NCI-H82 treated with DMSO at 0.1 percent for 48 hours (cell line): ENCODE measurements around the gene BAIAP2L1.
A peak's percentile ranks its signal among the peaks of the same experiment; 100 is the strongest.
"Not testable (repeated sequence)": the region's sequence is repeated elsewhere in the genome, so short reads cannot be mapped to it uniquely, and the experiment has no call there.

Experiments used
- DNase-seq: peaks from one replicate; lab custom pipeline; 2025; ENCODE audit not compliant: unreplicated experiment; lab: John Stamatoyannopoulos, UW

The BAIAP2L1 gene, protein sequence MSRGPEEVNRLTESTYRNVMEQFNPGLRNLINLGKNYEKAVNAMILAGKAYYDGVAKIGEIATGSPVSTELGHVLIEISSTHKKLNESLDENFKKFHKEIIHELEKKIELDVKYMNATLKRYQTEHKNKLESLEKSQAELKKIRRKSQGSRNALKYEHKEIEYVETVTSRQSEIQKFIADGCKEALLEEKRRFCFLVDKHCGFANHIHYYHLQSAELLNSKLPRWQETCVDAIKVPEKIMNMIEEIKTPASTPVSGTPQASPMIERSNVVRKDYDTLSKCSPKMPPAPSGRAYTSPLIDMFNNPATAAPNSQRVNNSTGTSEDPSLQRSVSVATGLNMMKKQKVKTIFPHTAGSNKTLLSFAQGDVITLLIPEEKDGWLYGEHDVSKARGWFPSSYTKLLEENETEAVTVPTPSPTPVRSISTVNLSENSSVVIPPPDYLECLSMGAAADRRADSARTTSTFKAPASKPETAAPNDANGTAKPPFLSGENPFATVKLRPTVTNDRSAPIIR

DNA sequence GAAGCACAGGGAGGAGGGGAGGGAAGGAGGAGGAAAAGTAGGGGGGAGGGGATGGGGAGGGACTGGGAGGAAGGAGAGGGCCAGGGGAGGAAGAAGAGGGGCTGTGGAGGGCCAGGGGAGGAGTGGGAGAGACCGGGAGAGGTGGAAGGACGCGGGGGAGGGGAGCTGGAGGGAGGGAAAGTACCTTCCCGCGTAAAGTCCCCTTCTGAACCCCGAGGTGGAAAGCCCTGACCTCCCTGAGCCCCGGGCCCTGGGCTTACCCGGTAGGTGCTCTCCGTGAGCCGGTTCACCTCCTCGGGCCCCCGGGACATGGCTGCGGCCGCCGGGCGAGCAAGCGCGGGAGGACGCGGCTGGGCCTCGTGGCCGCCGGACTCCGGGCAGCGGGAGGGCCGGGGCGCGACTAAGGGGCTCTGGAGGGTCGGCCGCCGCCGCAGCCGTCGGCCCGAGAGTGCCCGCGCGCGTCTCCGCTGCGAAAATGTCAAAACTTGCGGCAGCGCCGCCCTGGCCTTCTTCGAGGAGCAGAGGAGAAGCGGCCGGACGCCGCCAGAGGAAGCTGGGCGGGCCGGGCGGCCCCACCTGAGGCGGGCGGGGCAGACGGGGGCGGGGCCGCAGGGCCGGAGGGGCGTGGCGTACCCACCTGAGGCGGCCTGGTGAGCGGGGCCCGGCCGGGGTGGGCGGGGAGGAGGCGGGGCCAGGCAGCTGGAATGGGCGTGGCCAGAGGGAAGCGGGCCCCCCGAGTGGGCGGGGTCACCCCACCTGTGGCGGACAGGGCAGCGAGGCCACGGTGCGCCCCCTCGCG lies at the start of gene BAIAP2L1:
TSS of gene BAIAP2L1 (minus strand) at position 549 of the 799 bp plus-strand sequence. CDS start at position 311, 238 bp downstream.
- peak; percentile 28 for DNase-seq

DNA sequence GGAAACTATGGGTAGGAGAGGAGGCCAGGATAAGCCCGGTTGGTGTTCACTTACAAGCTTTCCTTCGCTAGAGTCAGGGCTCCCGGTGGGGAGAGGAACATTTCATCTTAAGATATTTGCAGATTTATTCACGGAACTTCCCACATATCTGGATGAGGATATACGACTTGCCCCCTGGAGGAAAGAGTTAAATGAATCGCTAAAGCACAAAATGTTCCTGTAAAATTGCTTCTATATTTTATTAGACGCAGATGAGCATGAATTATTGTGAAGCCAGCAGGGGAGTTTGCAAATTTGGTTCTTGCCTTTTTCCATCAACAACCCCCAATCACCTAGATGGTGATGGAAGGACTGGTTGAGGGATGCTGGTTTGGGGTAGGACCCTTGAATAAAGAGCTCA lies 47.9 kb upstream of the BAIAP2L1 start:
- DNase-seq: no peak

DNA sequence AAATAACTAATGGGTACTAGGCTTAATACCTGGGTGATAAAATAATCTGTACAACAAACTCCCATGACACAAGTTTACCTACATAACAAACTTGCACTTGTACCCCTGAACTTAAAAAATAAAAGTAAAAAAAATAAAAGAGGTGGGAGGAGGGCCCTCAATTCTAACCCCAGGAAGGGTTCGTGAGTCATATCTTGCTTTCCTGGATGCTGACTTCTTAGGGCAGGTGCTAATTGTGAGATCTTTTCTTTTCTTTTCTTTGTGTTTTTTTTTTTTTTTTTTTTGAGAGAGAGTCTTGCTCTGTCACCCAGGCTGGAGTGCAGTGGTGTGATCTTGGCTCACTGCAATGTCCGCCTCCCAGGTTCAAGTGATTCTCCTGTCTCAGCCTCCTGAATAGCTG lies 40.1 kb upstream of the BAIAP2L1 start:
- DNase-seq: not testable (repeated sequence)

DNA sequence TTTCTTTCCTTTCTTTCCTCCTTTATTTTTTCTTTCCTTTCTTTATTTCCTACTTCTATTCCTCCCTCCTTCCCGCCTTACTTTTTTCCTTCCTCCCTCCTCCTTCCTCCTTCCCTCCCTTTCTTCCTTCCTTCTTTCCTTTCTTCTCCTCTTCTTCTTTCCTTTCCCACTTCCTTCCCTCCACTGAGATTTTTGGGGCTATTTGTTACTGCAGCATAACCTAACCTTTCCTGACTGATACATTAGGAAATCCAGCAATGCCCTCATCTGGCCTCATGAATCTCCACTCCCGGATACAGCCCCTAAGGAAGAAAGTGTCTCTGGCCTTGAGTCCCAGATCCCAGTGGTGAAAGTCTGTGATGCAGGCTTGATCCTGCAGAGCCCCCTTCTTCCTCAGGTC lies 38.6 kb upstream of the BAIAP2L1 start:
- DNase-seq: no peak

DNA sequence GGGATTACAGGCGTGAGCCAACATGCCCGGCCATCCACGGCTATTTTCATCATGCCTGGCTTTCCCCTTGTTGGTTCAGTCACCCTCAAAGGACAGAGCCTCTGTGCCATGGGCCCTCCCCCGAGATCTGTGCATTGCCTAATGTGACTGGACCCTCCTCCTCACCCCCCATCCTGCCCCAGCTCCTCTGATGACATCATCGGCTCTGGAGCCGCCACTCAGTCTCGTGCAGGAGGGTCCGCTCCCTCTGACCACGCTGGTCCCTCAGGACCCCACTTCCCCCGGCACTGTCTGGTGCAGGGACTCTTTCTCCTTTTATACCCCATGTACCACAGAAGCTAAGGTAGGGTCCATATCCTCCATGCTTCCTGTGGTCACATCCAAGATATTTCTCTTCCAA lies 33.2 kb upstream of the BAIAP2L1 start:
- no peak for DNase-seq

DNA sequence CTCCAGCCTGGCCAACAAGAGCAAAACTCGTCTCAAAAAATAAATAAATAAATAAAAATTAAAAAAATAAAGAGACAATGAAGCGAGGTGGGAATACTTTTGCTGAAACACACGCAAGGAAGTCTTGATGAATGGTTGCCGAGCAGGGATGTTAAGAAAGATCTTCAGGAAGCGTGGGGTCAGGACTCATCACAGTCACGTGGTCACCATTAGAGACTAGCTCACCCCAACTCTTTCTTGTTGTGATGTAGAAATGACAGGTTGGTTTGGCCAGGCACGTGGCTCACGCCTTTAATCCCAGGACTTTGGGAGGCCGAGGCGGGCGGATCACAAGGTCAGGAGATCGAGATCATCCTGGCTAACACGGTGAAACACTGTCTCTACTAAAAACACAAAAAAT lies 28.9 kb upstream of the BAIAP2L1 start:
- no peak for DNase-seq

DNA sequence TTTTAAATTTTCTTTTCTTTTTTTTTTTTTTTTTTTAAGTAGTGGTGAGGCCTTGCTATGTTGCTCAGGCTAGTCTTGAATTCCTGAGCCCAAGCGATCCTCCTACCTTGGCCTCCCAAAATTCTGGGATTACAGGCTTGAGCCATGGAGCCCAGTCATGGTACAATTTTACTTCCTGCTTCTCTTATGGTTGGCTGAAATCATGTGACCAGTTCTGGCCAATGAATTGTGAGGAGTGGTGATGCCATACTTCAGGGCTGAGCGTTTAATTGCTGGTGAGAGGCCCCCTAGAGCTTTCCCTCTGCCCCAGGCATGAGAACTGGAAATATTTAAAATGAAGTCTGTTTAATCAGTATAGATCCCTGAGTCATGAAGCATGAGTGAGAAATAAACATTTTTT lies 22.2 kb upstream of the BAIAP2L1 start:
- DNase-seq: no peak

DNA sequence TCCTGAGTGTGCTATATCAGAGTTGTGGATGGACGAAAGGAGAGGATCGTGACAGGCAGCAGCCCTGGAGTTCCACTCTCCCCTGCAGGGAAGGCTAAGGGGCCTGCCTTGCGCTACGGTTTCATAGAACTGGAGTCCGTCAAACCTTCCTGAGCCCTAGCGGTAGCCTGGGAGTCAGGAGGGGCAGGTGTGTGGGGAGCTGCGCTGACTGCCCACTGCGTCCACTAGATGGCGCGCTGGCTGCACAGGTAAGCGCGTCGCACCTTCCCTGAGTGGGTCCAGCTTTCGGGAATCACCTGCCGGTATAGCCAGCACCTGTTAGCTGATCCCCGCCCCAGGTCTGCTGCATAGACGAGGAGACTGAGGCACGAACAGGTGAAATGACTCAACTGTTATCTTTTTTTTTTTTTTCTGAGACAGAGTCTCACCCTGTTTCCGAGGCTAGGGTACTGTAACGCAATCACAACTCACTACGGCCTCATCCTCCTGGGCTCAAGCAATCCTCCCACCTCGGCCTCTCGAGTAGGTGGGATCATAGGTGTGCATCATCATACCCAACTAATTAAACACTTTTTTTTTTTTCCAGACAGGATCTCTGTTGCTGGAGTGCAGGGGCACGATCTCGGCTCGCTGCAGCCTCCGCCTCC lies 20.2 kb upstream of the BAIAP2L1 start:
- DNase-seq: peak; percentile 3

DNA sequence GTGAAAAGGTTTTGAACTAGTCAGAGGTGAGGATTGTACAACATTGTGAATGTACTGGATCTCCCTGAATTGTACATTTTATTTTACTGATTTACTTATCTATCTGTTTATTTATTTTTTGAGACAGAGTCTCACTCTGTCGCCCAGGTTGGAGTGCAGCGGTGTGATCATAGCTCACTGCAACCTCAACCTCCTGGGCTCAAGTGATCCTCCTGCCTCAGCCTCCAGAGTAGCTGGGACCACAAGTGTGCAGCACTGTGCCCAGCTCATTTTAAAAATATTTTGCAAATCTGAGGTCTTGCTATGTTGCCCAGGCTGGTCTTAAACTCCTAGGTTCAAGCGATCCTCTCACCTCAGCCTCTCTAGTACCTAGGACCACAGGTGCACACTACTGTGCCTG lies 19.1 kb upstream of the BAIAP2L1 start:
- not testable (repeated sequence) for DNase-seq

DNA sequence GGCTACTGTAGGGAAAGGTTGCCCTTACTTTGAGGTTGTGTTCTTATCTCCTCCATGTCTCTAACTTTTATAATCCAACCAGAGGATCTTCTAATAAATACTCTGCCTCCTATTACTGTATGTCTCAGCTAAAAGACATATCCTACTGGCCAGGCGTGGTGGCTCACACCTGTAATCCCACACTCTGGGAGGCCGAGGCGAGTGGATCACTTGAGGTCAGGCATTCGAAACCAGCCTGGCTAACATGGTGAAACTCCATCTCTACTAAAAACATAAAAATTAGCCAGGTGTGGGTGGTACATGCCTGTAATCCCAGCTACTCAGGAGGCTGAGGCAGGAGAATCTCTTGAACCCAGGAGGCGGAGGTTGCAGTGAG lies 18.4 kb upstream of the BAIAP2L1 start:
- not testable (repeated sequence) for DNase-seq

DNA sequence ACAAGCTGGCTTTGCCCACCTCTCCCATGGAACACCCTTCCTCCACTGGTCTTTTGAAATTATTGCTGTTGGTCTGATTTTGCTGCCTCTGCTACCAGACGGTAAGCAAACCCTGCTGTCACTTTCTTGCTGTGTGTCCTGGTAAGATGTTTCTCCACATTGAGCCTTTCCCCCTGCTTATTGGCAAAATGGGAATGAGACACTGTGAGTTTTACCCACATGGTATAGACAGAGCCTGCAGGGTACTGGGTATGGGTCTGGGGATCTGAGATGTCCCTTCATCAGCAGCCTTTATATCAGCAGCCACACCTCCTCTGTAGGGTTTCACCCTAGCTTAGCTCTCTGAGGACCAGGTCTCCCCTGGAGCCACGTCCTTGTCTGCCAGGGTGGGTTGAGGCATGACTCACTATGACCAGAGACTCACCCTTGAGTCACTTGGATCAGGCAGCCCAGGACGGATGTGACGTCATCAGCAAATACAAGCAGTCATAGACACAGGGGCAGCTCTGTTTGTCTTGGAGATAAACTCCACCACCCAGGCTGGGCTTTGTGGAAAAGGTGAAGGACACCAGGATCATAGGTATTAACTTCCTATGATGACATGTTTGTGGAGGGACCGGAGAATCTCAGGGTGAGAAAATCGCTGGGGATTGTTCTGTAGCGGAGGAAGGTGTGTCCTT lies 17.9 kb upstream of the BAIAP2L1 start:
- DNase-seq: no peak

DNA sequence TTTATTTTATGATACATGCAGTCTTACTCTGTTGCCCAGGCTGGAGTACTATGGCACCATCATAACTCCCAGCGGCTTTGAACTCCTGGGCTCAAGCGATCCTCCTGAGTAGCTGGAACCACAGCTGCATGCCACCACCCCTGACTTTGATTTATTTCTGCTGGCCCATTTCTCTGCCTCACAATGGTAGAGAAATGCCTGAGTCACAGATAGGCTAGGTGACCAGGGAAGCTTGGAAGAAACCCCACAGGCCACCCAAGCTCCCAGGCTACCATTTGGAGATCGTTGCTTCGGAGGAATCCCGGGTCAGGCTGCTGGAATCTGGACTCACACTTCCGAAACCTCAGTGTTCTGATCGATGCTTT lies 17.4 kb upstream of the BAIAP2L1 start:
- no peak for DNase-seq

DNA sequence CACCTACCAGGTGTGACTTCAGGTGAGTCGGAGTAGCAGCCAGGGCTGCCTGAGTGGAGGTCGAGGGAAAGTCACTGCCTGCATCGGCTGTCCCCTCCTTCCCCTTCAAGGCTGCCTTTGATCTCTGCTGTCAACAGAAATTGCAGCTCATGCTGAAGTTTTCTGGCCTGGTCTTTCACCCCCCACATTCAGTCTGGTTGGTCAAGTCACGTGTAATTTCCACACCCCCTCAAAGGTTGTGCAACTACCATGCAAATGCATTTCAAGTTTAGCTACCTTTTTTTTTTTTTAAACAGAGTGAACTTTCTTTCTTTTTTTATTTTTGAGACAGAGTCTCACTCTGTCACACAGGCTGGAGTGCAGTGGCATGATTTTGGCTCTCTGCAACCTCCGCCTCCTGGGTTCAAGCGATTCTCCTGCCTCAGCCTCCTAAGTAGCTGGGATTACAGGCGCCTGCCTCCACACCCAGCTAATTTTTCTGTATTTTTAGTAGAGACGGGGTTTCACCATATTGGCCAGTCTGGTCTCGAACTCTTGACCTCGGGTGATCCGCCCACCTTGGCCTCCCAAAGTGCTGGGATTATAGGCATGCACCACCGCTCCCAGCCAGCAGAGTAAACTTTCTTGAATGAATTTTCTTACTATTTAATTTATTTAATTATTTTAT lies 16.8 kb upstream of the BAIAP2L1 start:
- DNase-seq: not testable (repeated sequence)

DNA sequence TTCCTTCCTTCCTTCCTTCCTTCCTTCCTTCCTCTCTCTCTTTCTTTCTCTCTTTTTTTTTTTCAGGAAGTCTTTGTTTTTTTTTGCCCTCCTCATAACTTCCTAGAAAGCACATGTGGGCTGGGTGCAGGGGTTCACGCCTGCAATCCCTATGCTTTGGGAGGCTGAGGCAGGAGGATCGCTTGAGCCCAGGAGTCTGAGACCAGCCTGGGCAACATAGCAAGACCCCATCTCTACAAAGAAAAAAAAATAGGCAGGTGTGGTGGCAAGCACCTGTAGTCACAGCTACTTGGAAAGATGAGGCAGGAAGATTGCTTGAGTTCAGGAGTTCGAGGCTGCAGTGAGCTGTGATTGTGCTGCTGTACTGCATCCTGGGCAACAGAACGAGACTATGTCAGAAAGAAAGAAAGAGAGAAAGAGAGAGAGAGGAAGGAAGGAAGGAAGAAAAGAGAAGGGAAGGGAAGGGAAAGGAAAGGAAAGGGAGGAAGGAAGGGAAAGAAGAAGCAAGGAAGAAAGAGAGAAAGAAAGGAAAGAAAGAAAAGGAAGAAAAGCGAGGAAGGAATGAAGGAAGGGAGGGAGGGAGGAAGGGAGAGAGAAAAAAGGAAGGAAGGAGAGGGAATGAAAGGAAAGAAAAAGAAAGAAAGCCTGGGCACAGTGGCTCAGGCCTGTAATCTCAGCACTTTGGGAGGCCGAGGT lies 13.5 kb upstream of the BAIAP2L1 start:
- no peak for DNase-seq

DNA sequence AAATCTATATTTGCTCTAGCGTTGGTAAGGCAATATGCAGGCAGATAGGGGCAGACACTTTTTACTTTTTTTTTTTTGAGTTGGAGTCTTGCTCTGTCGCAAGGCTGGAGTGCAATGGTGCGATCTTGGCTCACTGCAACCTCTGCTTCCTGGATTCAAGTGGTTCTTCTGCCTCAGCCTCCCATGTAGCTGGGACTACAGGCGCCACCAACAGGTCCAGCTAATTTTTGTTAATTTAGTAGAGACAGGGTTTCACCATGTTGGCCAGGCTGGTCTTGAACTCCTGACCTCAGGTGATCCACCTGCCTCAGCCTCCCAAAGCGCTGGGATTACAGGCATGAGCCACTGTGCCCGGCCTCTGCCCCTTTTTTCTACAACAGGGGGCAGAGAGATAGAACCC lies 12.8 kb upstream of the BAIAP2L1 start:
- not testable (repeated sequence) for DNase-seq

DNA sequence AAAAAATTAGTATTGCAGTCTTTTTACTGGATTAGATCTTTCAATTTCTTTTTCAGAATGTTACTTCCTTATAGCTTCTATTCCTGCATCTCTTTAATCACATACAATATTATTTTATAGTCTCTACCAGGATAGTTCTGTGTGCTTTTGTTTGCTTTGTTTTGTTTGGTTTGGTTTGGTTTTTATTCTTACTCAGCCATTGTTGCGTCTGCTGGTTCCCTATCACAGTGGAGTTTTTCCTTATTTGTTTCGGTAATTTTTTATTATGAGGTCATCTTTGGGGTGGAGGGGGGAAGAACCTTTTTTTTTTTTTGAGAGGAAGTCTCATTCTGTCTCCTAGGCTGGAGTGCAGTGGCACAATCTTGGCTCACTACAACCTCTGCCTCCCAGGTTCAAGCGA lies 9.0 kb upstream of the BAIAP2L1 start:
- DNase-seq: no peak

DNA sequence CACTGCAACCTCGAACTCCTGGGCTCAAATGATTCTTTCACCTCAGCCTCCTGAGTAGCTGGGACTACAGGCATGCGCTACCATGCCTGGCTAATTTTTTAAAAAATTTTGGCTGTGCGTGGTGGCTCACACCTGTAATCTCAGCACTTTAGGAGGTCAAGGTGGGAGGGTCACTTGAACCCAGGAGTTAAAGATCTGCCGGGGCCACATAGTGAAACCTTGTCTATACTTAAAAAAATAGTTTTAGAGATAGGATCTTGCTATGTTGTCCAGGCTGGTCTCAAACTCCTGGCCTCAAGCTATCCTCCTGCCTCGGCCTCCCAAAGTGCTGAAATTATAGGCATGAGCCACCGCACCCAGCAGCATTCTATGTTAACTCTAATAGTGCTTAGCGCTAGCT lies 7.3 kb upstream of the BAIAP2L1 start:
- not testable (repeated sequence) for DNase-seq

DNA sequence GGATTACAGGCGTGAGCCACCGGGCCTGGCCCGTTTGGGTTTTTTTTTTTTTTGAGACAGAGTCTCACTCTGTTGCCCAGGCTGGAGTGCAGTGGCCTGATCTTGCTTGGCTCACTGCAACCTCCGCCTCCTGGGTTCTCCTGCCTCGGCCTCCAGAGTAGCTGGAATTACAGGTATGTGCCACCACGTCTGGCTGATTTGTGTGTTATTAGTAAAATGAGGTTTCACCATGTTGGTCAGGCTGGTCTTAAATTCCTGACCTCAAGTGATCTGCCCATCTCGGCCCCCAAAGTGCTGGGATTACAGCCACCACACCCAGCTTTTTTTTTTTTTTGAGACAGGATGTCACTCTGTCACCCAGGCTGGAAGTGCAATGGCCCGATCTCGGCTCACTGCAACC lies 5.9 kb upstream of the BAIAP2L1 start:
- no peak for DNase-seq

DNA sequence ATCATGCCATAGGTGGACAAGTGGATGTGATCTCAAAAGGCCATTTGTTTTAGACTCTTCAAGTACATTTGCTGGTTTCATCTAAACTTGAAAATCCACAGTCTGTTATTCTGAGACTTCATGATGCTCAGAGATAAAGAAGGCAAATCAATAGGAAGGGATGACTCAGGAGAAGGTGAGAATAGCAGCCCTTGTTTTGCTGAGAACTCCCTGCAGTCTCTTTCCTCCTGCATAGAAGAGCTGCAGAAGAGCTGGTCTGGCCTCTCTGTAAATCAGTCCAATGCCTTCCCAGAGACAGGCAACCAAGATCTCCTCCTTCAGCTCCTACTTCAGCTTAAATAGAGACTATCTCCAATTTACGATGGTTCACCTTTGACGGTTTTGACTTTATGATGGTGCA lies 4.0 kb upstream of the BAIAP2L1 start:
- no peak for DNase-seq
